Measurements from ENCODE around the gene AGBL1.

The AGBL1 gene

DNA sequence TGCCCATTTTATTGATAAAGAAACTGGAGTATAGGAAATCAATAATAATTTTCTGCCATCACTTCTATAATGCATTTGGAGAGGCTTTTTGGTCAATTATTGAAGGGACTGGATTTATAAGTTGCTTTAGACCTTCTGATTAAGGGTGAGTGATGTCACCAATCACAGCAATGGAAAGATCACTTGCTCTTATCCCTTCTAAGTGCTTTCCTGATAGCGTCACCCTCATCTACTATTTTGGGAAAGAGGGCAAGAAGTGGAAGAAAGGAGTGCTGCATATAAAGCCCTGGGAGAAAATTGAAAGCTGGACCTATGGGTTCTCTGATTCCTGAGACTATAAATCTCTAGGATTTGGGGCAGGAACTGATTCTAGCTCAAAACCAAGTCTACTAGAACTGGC lies 771.3 kb downstream of the AGBL1 start:
- TF ChIP-seq, protein P1, sequence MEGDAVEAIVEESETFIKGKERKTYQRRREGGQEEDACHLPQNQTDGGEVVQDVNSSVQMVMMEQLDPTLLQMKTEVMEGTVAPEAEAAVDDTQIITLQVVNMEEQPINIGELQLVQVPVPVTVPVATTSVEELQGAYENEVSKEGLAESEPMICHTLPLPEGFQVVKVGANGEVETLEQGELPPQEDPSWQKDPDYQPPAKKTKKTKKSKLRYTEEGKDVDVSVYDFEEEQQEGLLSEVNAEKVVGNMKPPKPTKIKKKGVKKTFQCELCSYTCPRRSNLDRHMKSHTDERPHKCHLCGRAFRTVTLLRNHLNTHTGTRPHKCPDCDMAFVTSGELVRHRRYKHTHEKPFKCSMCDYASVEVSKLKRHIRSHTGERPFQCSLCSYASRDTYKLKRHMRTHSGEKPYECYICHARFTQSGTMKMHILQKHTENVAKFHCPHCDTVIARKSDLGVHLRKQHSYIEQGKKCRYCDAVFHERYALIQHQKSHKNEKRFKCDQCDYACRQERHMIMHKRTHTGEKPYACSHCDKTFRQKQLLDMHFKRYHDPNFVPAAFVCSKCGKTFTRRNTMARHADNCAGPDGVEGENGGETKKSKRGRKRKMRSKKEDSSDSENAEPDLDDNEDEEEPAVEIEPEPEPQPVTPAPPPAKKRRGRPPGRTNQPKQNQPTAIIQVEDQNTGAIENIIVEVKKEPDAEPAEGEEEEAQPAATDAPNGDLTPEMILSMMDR (conservative IDR thresholded peaks at IDR 0.05; ENCODE audit: low read depth, low read length) = no peak
- Histone ChIP-seq H3K9ac (no peak overlapping the region), H3K4me2 (no peak overlapping the region), H3K4me1 (ENCODE audit: low read depth, poor library complexity, severe bottlenecking) (no peaks in the 10 kb centered on the region), H3K27ac (no peak overlapping the region), H3K4me3 (IDR thresholded peaks at IDR 0.05; ENCODE audit: insufficient read depth, low read depth, low read length) (no peak overlapping the region), H3K27me3 (ENCODE audit: insufficient read depth, low read depth) (no peaks in the 10 kb centered on the region), H2AFZ (ENCODE audit: low read depth) (no peak overlapping the region), H3K79me2 (ENCODE audit: insufficient read depth, low read depth) (no peaks in the 10 kb centered on the region), H3K36me3 (ENCODE audit: insufficient read depth) (no peaks in the 10 kb centered on the region), H4K20me1 (ENCODE audit: insufficient read depth) (no peaks in the 10 kb centered on the region)

DNA sequence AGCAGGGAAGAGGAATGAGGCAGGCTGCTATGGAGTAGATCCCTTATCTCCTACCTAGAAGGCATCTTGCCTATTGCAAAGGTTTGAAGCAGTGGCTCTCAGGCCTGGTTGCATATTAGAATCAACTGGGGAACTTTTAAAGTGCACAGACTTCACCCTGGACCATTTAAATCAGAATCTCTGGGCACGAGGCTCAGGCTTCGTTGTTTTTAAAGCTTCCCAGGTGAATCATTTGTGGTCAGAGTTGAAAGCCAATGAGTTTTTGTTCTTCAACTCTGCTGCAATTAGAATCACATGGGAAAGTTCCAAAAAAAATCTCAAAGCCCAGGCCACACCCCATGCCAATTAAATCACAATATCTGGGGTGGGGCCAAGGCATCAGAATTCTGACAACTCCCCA lies 773.1 kb downstream of the AGBL1 start:
- no peak overlapping the region for H2AFZ ChIP-seq (ENCODE audit: low read depth)
- TF ChIP-seq, protein P1 (conservative IDR thresholded peaks at IDR 0.05; ENCODE audit: low read depth, low read length) = no peak
- H4K20me1 ChIP-seq (ENCODE audit: insufficient read depth) = no peaks in the 10 kb centered on the region
- no peak overlapping the region for H3K4me3 ChIP-seq (IDR thresholded peaks at IDR 0.05; ENCODE audit: insufficient read depth, low read depth, low read length)
- H3K79me2 ChIP-seq (ENCODE audit: insufficient read depth, low read depth) = no peaks in the 10 kb centered on the region
- H3K36me3 ChIP-seq (ENCODE audit: insufficient read depth) = no peaks in the 10 kb centered on the region
- H3K4me2 ChIP-seq = no peak overlapping the region
- H3K4me1 ChIP-seq (ENCODE audit: low read depth, poor library complexity, severe bottlenecking) = no peaks in the 10 kb centered on the region
- H3K27ac ChIP-seq = no peak overlapping the region
- H3K27me3 ChIP-seq (ENCODE audit: insufficient read depth, low read depth) = no peaks in the 10 kb centered on the region
- no peak overlapping the region for H3K9ac ChIP-seq

- TF ChIP-seq, protein P1 (conservative IDR thresholded peaks at IDR 0.05; ENCODE audit: low read depth, low read length) = no peak
- Histone ChIP-seq H2AFZ (ENCODE audit: low read depth) (no peak overlapping the region), H3K4me1 (ENCODE audit: low read depth, poor library complexity, severe bottlenecking) (no peaks in the 10 kb centered on the region), H3K4me3 (IDR thresholded peaks at IDR 0.05; ENCODE audit: insufficient read depth, low read depth, low read length) (no peak overlapping the region), H3K79me2 (ENCODE audit: insufficient read depth, low read depth) (no peaks in the 10 kb centered on the region), H3K4me2 (no peak overlapping the region), H3K27me3 (ENCODE audit: insufficient read depth, low read depth) (no peaks in the 10 kb centered on the region), H4K20me1 (ENCODE audit: insufficient read depth) (no peaks in the 10 kb centered on the region), H3K36me3 (ENCODE audit: insufficient read depth) (no peaks in the 10 kb centered on the region), H3K27ac (no peak overlapping the region), H3K9ac (no peak overlapping the region)
Measured at GRCh38 chr15:86854176-86854575, 774.5 kb downstream of the AGBL1 start.

GRCh38 chr15:86855307-86856291 lies 775.9 kb downstream of the AGBL1 start:
- H2AFZ ChIP-seq (ENCODE audit: low read depth) = no peak overlapping the region
- H3K9ac ChIP-seq = no peak overlapping the region
- H3K4me3 ChIP-seq (IDR thresholded peaks at IDR 0.05; ENCODE audit: insufficient read depth, low read depth, low read length) = no peak overlapping the region
- H3K27ac ChIP-seq = no peak overlapping the region
- H3K36me3 ChIP-seq (ENCODE audit: insufficient read depth) = no peaks in the 10 kb centered on the region
- no peaks in the 10 kb centered on the region for H3K4me1 ChIP-seq (ENCODE audit: low read depth, poor library complexity, severe bottlenecking)
- H4K20me1 ChIP-seq (ENCODE audit: insufficient read depth) = no peaks in the 10 kb centered on the region
- H3K27me3 ChIP-seq (ENCODE audit: insufficient read depth, low read depth) = no peaks in the 10 kb centered on the region
- no peak overlapping the region for H3K4me2 ChIP-seq
- TF ChIP-seq, protein P1 (conservative IDR thresholded peaks at IDR 0.05; ENCODE audit: low read depth, low read length) = no peak
- no peaks in the 10 kb centered on the region for H3K79me2 ChIP-seq (ENCODE audit: insufficient read depth, low read depth)
